HG03103 (cell line): ENCODE measurements around the gene CLEC2L.

Experiments used
- ATAC-seq: cut with Tn5 transposase; IDR thresholded peaks from one replicate; pipeline ENCODE4 v1.9.1; 2021; ENCODE audit warnings: low read depth; ENCODE audit not compliant: unreplicated experiment

The CLEC2L gene

GRCh38 chr7:139522830-139523198 is 671 bp upstream of the CLEC2L start:
- no peak for ATAC-seq

- no peak for ATAC-seq
These were observed 707 bp downstream of the CLEC2L start for GRCh38 chr7:139523968-139524815.

GRCh38 chr7:139525239-139525638 is 1.8 kb downstream of the CLEC2L start:
- ATAC-seq: no peak

GRCh38 chr7:139525750-139526149 is 2.3 kb downstream of the CLEC2L start:
- no peak for ATAC-seq

- ATAC-seq: no peak
These were observed 3.4 kb downstream of the CLEC2L start for GRCh38 chr7:139526578-139527544.

- no peak for ATAC-seq
These were observed 7.6 kb downstream of the CLEC2L start for GRCh38 chr7:139531094-139531493.

- no peak for ATAC-seq
These were observed 9.2 kb downstream of the CLEC2L start for GRCh38 chr7:139532636-139533155.

- ATAC-seq: no peak
These were observed 10.6 kb downstream of the CLEC2L start for GRCh38 chr7:139534096-139534495.

- no peak for ATAC-seq
These were observed 11.6 kb downstream of the CLEC2L start for GRCh38 chr7:139534966-139535651.

GRCh38 chr7:139536152-139536551 is 12.7 kb downstream of the CLEC2L start:
- no peak for ATAC-seq

GRCh38 chr7:139538881-139539635 is 15.6 kb downstream of the CLEC2L start:
- no peak for ATAC-seq

- no peak for ATAC-seq
These were observed 16.7 kb downstream of the CLEC2L start for GRCh38 chr7:139540203-139540602.

- no peak for ATAC-seq
These were observed 18.3 kb downstream of the CLEC2L start for GRCh38 chr7:139541600-139542307.

GRCh38 chr7:139542308-139543151 is 19.0 kb downstream of the CLEC2L start:
- no peak for ATAC-seq

GRCh38 chr7:139543801-139544603 is 20.5 kb downstream of the CLEC2L start:
- no peak for ATAC-seq

- no peak for ATAC-seq
These were observed 21.2 kb downstream of the CLEC2L start for GRCh38 chr7:139544645-139545044.

GRCh38 chr7:139548302-139549028 is 25.0 kb downstream of the CLEC2L start:
- no peak for ATAC-seq
